HepG2 (cell line): Measurements from ENCODE around the gene DGCR2. TPM values are rescaled to one million over a fixed set of nuclear protein-coding genes. Genes with fewer than 3 reads are reported as not detected.

Source experiments
- ATAC-seq: fragments of 200-7000 bp; cut with Tn5 transposase; 3 replicates; pipeline ENCODE4 v1.9.1; 2020; ENCODE audit warnings: mild to moderate bottlenecking, moderate library complexity
- BruUV-seq: library from RNA; stranded (reverse); fragments of 400-500 nt; replicated peaks from 2 replicates; lab custom pipeline; 2021; lab: Mats Ljungman, UMichigan
- CTCF ChIA-PET: fragments of 300-600 bp; formaldehyde crosslinking; extraction: SDS; loops from one replicate; lab custom pipeline; 2021; ENCODE audit warnings: low total read pairs, inconsistent platforms, low intra/inter-chr PET ratio; lab: Yijun Ruan, JAX
- POLR2A ChIA-PET: fragments of 350-600 bp; sonication (Branson Sonifier 250); formaldehyde crosslinking; loops from one replicate; lab custom pipeline; 2020; ENCODE audit warnings: antibody characterized with exemption, inconsistent platforms; lab: Yijun Ruan, JAX
- DNase-seq: peaks from one replicate; pipeline ENCODE4 v3.0.0-alpha.2; 2015; ENCODE audit warnings: low spot score
- FAIRE-seq: peaks from 3 replicates; lab custom pipeline; 2011; peaks lifted over from hg19 to GRCh38; lab: Jason Lieb, UNC
- H2AFZ ChIP-seq: one replicate; pipeline ENCODE4 v1.6.1; 2011; ENCODE audit warnings: low read length, inconsistent platforms
- H3K27ac ChIP-seq: fragments of 300-600 bp; 3 replicates; pipeline ENCODE4 v1.8.0; 2011; ENCODE audit warnings: mixed run types, mild to moderate bottlenecking, mixed read lengths, low read length, inconsistent platforms; ENCODE audit not compliant: insufficient read depth; ENCODE audit errors: extremely low read length
- H3K27me3 ChIP-seq, 2 experiments: fragments of 200-600 bp in 1 of 2; 2 replicates in 1 of 2; 3 replicates in 1 of 2; pipeline versions ENCODE4 v1.6.0 to v1.8.0; 2011; ENCODE audit warnings: low read length in 2 of 2, mild to moderate bottlenecking in 2 of 2, moderate library complexity in 2 of 2, inconsistent platforms in 1 of 2; ENCODE audit not compliant: insufficient read depth in 2 of 2, control insufficient read depth in 1 of 2
- H3K36me3 ChIP-seq, 2 experiments: fragments of 200-600 bp in 1 of 2; replicated peaks in 1 of 2; 2 replicates in 1 of 2; 3 replicates in 1 of 2; pipeline versions ENCODE4 v1.5.1 to v1.8.0; 2011; ENCODE audit warnings: low read length in 2 of 2, inconsistent platforms in 1 of 2; ENCODE audit not compliant: insufficient read depth in 2 of 2, control insufficient read depth in 1 of 2
- H3K4me1 ChIP-seq: 2 replicates; pipeline ENCODE4 v1.5.1; 2012; ENCODE audit warnings: low read length, inconsistent platforms; ENCODE audit not compliant: insufficient read depth
- H3K4me2 ChIP-seq: 2 replicates; pipeline ENCODE4 v1.6.0; 2011; ENCODE audit warnings: low read depth, low read length, inconsistent platforms
- H3K4me3 ChIP-seq, 3 experiments: fragments of 200-600 bp in 1 of 3; sonication (generic), shearing (Covaris generic) in 1 of 3; replicated peaks in 1 of 3; 2 replicates each; pipeline ENCODE4 v1.5.1; 2011 to 2016; ENCODE audit warnings: low read length in 3 of 3, inconsistent platforms in 2 of 3, low read depth in 2 of 3, mild to moderate bottlenecking in 2 of 3, control low read depth in 1 of 3, mixed read lengths in 1 of 3; ENCODE audit not compliant: insufficient read depth in 1 of 3
- H3K79me2 ChIP-seq: one replicate; pipeline ENCODE4 v1.6.1; 2011; ENCODE audit warnings: low read length, inconsistent platforms; ENCODE audit not compliant: insufficient read depth
- H3K9ac ChIP-seq: 2 replicates; pipeline ENCODE4 v1.6.0; 2011; ENCODE audit warnings: mild to moderate bottlenecking, low read depth, low read length, inconsistent platforms; ENCODE audit not compliant: insufficient read depth
- H3K9me3 ChIP-seq: 2 replicates; pipeline ENCODE4 v1.5.1; 2012; ENCODE audit warnings: mild to moderate bottlenecking, low read length
- H4K20me1 ChIP-seq: 2 replicates; pipeline ENCODE4 v1.6.0; 2011; ENCODE audit warnings: inconsistent platforms, mild to moderate bottlenecking, low read length, moderate library complexity; ENCODE audit not compliant: insufficient read depth
- AGO2 ChIP-seq: fragments of 200-400 bp; formaldehyde crosslinking; optimal IDR thresholded peaks from 2 replicates; pipeline ENCODE3; 2017; ENCODE audit warnings: mild to moderate bottlenecking, low read depth, low read length, moderate library complexity
- ATF7-NPFF ChIP-seq: sonication (generic); formaldehyde crosslinking; IDR thresholded peaks from 2 replicates; pipeline ENCODE4 v1.8.1; 2023; ENCODE audit warnings: mild to moderate bottlenecking, low read depth, missing genetic modification reagents, moderate library complexity
- E2F1 ChIP-seq: sonication (generic); formaldehyde crosslinking; IDR thresholded peaks from 2 replicates; pipeline ENCODE4 v1.5.0; 2020; ENCODE audit warnings: missing genetic modification reagents
- HMG20B ChIP-seq: conservative IDR thresholded peaks from 2 replicates; pipeline ENCODE4 v1.6.1; 2016; ENCODE audit warnings: missing genetic modification reagents, missing compliant biosample characterization
- PHF8 ChIP-seq: sonication (generic); formaldehyde crosslinking; IDR thresholded peaks from 2 replicates; pipeline ENCODE4 v1.5.0; 2020; ENCODE audit warnings: missing genetic modification reagents
- STAT6 ChIP-seq: sonication (generic); formaldehyde crosslinking; IDR thresholded peaks from 2 replicates; pipeline ENCODE4 v1.4.0; 2020; ENCODE audit warnings: missing genetic modification reagents, mild to moderate bottlenecking, borderline replicate concordance
- WGBS: methylation state at CpG from one replicate; pipeline ENCODE4 v1.1.6; 2017; ENCODE audit warnings: low lambda C conversion rate; 5-methylcytosine and 5-hydroxymethylcytosine counted together
- in situ Hi-C: cut with HindIII; loops from 2 replicates; pipeline ENCODE4 v1.10.0; 2017; ENCODE audit warnings: low pct_unique_long_range_greater_than_20kb; ENCODE audit not compliant: extremely low pct_ligation_motif_present
- intact Hi-C: fragments of 100-400 bp; cut with micrococcal nuclease; formaldehyde crosslinking; loops from one replicate; pipeline ENCODE4 v1.10.0; 2022; ENCODE audit not compliant: unreplicated experiment
- polyA plus RNA-seq, 8 experiments: library from polyadenylated mRNA; depleted of rRNA in 3 of 8; stranded (reverse) in 7 of 8; unstranded in 1 of 8; fragments of >200 nt; fragmentation: Illumina TruSeq in 4 of 8; extraction: Trizol in 4 of 8; gene quantifications; 2 replicates each; pipeline versions ENCODE4 v1.2.1 to v1.2.3, GENCODE V29; 2011 to 2016; ENCODE audit warnings: low read depth in 4 of 8, missing spikeins in 1 of 8, mixed read lengths in 1 of 8; ENCODE audit not compliant: insufficient read depth in 1 of 8
- total RNA-seq, 5 experiments: library from RNA; depleted of rRNA; stranded (reverse); fragments of >200 nt; fragmentation: Illumina TruSeq; extraction: Trizol; gene quantifications; 2 replicates each; pipeline ENCODE4 v1.2.3, GENCODE V29; 2016; ENCODE audit warnings: low read depth in 1 of 5

Gene DGCR2
- total and polyA plus RNA-seq, 2 of the 13 experiments (the other 11 are each of a cell fraction or from before 2014, with no cell fraction given), result 23.1 to 35.3 TPM

GRCh38 chr22:19060356-19061009 is 61.7 kb downstream of the DGCR2 start:
- H3K4me3 ChIP-seq, result no peak overlapping the region
- H3K4me1 ChIP-seq, result peaks cover 11% of the 10 kb centered on the region; the same call in 1 of the 2 replicates
- no peak overlapping the region for H3K4me2 ChIP-seq
- H3K9ac ChIP-seq, result no peak overlapping the region
- FAIRE-seq (no peak), DNase-seq (no peak), ATAC-seq (no peak)
- no peak overlapping the region for H2AFZ ChIP-seq
- in situ Hi-C loops (no loop called here), intact Hi-C loops (no loop called here)
- H3K79me2 ChIP-seq, result no peaks in the 10 kb centered on the region
- ChIA-PET CTCF (no interaction called here), POLR2A (no interaction called here)
- no peaks in the 10 kb centered on the region for H4K20me1 ChIP-seq
- BruUV-seq, result no TSS peak
- no peak overlapping the region for H3K27ac ChIP-seq
- no peaks in the 10 kb centered on the region for H3K9me3 ChIP-seq
- 99% methylated on average over 14 of the region's 15 CpGs for WGBS
- TF ChIP-seq E2F1 (CRISPR knock-in tag), result no peak
- TF ChIP-seq HMG20B (CRISPR knock-in tag), result no peak
- TF ChIP-seq PHF8 (CRISPR knock-in tag), result no peak
- no peak for TF ChIP-seq ATF7-NPFF (CRISPR knock-in tag)
- H3K36me3 ChIP-seq, result peaks cover 36 to 87% of the 10 kb centered on the region in 2 experiments
- no peaks in the 10 kb centered on the region for H3K27me3 ChIP-seq

GRCh38 chr22:19059481-19060278 is 62.5 kb downstream of the DGCR2 start:
- CTCF ChIA-PET, result no interaction called here

More at GRCh38 chr22:19059481-19060278, 62.5 kb downstream of the DGCR2 start:
- Histone ChIP-seq H3K9ac (no peak overlapping the region), H3K9me3 (no peaks in the 10 kb centered on the region), H3K4me1 (peaks cover 11% of the 10 kb centered on the region; the same call in 1 of the 2 replicates), H3K36me3 (peaks cover 30 to 80% of the 10 kb centered on the region in 2 experiments), H3K27ac (no peak overlapping the region), H3K27me3 (no peaks in the 10 kb centered on the region), H3K4me2 (no peak overlapping the region), H3K79me2 (no peaks in the 10 kb centered on the region), H4K20me1 (no peaks in the 10 kb centered on the region), H3K4me3 (no peak overlapping the region), H2AFZ (no peak overlapping the region)
- TF ChIP-seq AGO2 (peak; percentile 48), STAT6 (CRISPR knock-in tag) (no peak)
- FAIRE-seq (no peak), ATAC-seq (no peak), DNase-seq (no peak)
- intact Hi-C loops (no loop called here), in situ Hi-C loops (no loop called here)
- POLR2A ChIA-PET, result no interaction called here
- WGBS, result 97% methylated on average over 12 of the region's 20 CpGs
- BruUV-seq, result no TSS peak
